BLaER1 treated with 17β-estradiol and CSF1 and Interleukin-3, amounts not matched to agents 10 nM and 100 nM (cell line): ENCODE measurements around the gene GPHA2.
"Not testable (repeated sequence)": the region's sequence is repeated elsewhere in the genome, so short reads cannot be mapped to it uniquely, and the experiment has no call there.

Source experiments
- H3K27ac ChIP-seq, 11 experiments: shearing (Covaris generic); formaldehyde crosslinking; 2 replicates each; pipeline ENCODE4 v1.8.1; 2022
- H3K27me3 ChIP-seq, 11 experiments: shearing (Covaris generic); formaldehyde crosslinking; 2 replicates each; pipeline ENCODE4 v1.8.1; 2022
- H3K36me3 ChIP-seq, 11 experiments: shearing (Covaris generic); formaldehyde crosslinking; 2 replicates each; pipeline ENCODE4 v1.8.1; 2022
- H3K4me1 ChIP-seq, 10 experiments: shearing (Covaris generic); formaldehyde crosslinking; 2 replicates each; pipeline ENCODE4 v1.8.1; 2022
- H3K4me2 ChIP-seq, 11 experiments: shearing (Covaris generic); formaldehyde crosslinking; 2 replicates each; pipeline ENCODE4 v1.8.1; 2022
- H3K4me3 ChIP-seq, 10 experiments: shearing (Covaris generic); formaldehyde crosslinking; 2 replicates each; pipeline ENCODE4 v1.8.1; 2022
- H3K9ac ChIP-seq, 11 experiments: shearing (Covaris generic); formaldehyde crosslinking; 2 replicates each; pipeline ENCODE4 v1.8.1; 2022
- H3K9me3 ChIP-seq, 11 experiments: shearing (Covaris generic); formaldehyde crosslinking; replicated peaks in 1 of 11; 2 replicates each; pipeline ENCODE4 v1.8.1; 2022
- H4K20me1 ChIP-seq, 11 experiments: shearing (Covaris generic); formaldehyde crosslinking; 2 replicates each; pipeline ENCODE4 v1.8.1; 2022
- Cebpa-rat ChIP-seq, 11 experiments: shearing (Covaris generic); IDR thresholded peaks; 2 replicates each; pipeline ENCODE4 v1.8.1; 2022

Gene GPHA2

GRCh38 chr11:64935359-64936081 lies at the start of gene GPHA2:
TSS of gene GPHA2 (minus strand) at chr11:64935893. CDS start at chr11:64935460, 433 bp downstream.
- peak within 1 kb of the TSS in 2 of 11 experiments; percentile 6; a peak in 1 of 22 replicates for H3K4me2 ChIP-seq

GRCh38 chr11:64983339-64983738 lies 47.6 kb upstream of the GPHA2 start:
- not testable (repeated sequence) for H3K36me3 ChIP-seq, H3K27me3 ChIP-seq

More at GRCh38 chr11:64935359-64936081, at the start of gene GPHA2:
- Histone ChIP-seq H4K20me1 (peaks cover 0 to 18% (median 0%) of the 10 kb centered on the region in 11 experiments; a peak in 2 of 22 replicates), H3K36me3 (peaks cover 15 to 49% (median 24%) of the 10 kb centered on the region in 11 experiments; a peak in 15 of 22 replicates), H3K4me3 (no peak within 1 kb of the TSS), H3K9me3 (no peaks in the 10 kb centered on the region), H3K27me3 (no peaks in the 10 kb centered on the region), H3K9ac (0 out of 22 replicates have a peak within 1 kb of the TSS, but pooled peaks of 3 of the 11 experiments have one; percentile 1 to 6 (median 5)), H3K27ac (no peak within 1 kb of the TSS), H3K4me1 (peaks cover 0 to 17% (median 2%) of the 10 kb centered on the region in 10 experiments; a peak in 4 of 20 replicates)
- no peak for TF ChIP-seq Cebpa-rat (IDR thresholded peaks at IDR 0.05)

GRCh38 chr11:64976651-64977050 lies 41.0 kb upstream of the GPHA2 start:
- no peak overlapping the region for H3K27ac ChIP-seq
- H3K27me3 ChIP-seq: peaks cover 0 to 7% (median 3%) of the 10 kb centered on the region in 11 experiments; a peak in 10 of 22 replicates
- TF ChIP-seq Cebpa-rat (IDR thresholded peaks at IDR 0.05): no peak
- H3K4me1 ChIP-seq: peaks cover 0 to 7% (median 3%) of the 10 kb centered on the region in 10 experiments; a peak in 9 of 20 replicates
- H4K20me1 ChIP-seq: no peaks in the 10 kb centered on the region; a peak in 1 of 22 replicates
- no peak overlapping the region for H3K4me3 ChIP-seq
- H3K9ac ChIP-seq: no peak overlapping the region
- H3K4me2 ChIP-seq: no peak overlapping the region
- H3K36me3 ChIP-seq: no peaks in the 10 kb centered on the region
- H3K9me3 ChIP-seq: no peaks in the 10 kb centered on the region; a peak in 1 of 22 replicates

More at GRCh38 chr11:64983339-64983738, 47.6 kb upstream of the GPHA2 start:
- not testable (repeated sequence) for H3K9me3 ChIP-seq, H3K4me3 ChIP-seq, H4K20me1 ChIP-seq, H3K9ac ChIP-seq, H3K27ac ChIP-seq, H3K4me2 ChIP-seq
- peaks cover 0 to 25% (median 11%) of the 10 kb centered on the region in 10 experiments; a peak in 14 of 20 replicates for H3K4me1 ChIP-seq

GRCh38 chr11:64974124-64974523 lies 38.4 kb upstream of the GPHA2 start:
- Histone ChIP-seq H3K9ac (no peak overlapping the region), H3K27me3 (peaks cover 0 to 14% (median 6%) of the 10 kb centered on the region in 11 experiments; a peak in 12 of 22 replicates), H3K9me3 (no peaks in the 10 kb centered on the region; a peak in 1 of 22 replicates), H3K36me3 (no peaks in the 10 kb centered on the region), H3K4me2 (no peak overlapping the region), H3K4me3 (no peak overlapping the region), H3K4me1 (peaks cover 0 to 17% (median 11%) of the 10 kb centered on the region in 10 experiments; a peak in 10 of 20 replicates), H4K20me1 (no peaks in the 10 kb centered on the region; a peak in 1 of 22 replicates), H3K27ac (no peak overlapping the region)
- TF ChIP-seq Cebpa-rat (IDR thresholded peaks at IDR 0.05): no peak

- Histone ChIP-seq H3K9ac (peak within 1 kb of the TSS in 1 of 11 experiments; percentile 8; a peak in 1 of 22 replicates), H3K4me1 (peaks cover 0 to 17% (median 11%) of the 10 kb centered on the region in 10 experiments; a peak in 10 of 20 replicates), H3K36me3 (no peaks in the 10 kb centered on the region), H3K9me3 (no peaks in the 10 kb centered on the region; a peak in 1 of 22 replicates), H4K20me1 (no peaks in the 10 kb centered on the region), H3K4me3 (no peak within 1 kb of the TSS), H3K27ac (no peak within 1 kb of the TSS; a peak in 1 of 22 replicates), H3K4me2 (peak within 1 kb of the TSS; percentile 18 to 66 (median 55)), H3K27me3 (peaks cover 0 to 14% (median 6%) of the 10 kb centered on the region in 11 experiments; a peak in 12 of 22 replicates)
- TF ChIP-seq Cebpa-rat (IDR thresholded peaks at IDR 0.05): no peak
Measured at GRCh38 chr11:64971421-64972233, 35.9 kb upstream of the GPHA2 start, which contains the start of gene MAJIN. TSS of gene MAJIN (minus strand) at chr11:64972108. CDS start at chr11:64959405, 12,703 bp downstream.

- no peak for TF ChIP-seq Cebpa-rat (IDR thresholded peaks at IDR 0.05)
- H3K4me3 ChIP-seq: no peak overlapping the region
- H3K9ac ChIP-seq: no peak overlapping the region
- H3K27ac ChIP-seq: no peak overlapping the region
- H3K36me3 ChIP-seq: no peaks in the 10 kb centered on the region
- H3K4me1 ChIP-seq: peaks cover 0 to 17% (median 11%) of the 10 kb centered on the region in 10 experiments; a peak in 10 of 20 replicates
- H3K4me2 ChIP-seq: peak overlapping the region in 6 of 11 experiments; percentile 18 to 63 (median 51); a peak in 9 of 22 replicates
- no peaks in the 10 kb centered on the region for H4K20me1 ChIP-seq
- no peaks in the 10 kb centered on the region; a peak in 1 of 22 replicates for H3K9me3 ChIP-seq
- peaks cover 0 to 14% (median 6%) of the 10 kb centered on the region in 11 experiments; a peak in 12 of 22 replicates for H3K27me3 ChIP-seq
Measured at GRCh38 chr11:64970731-64971151, 35.0 kb upstream of the GPHA2 start.

- no peak for TF ChIP-seq Cebpa-rat (IDR thresholded peaks at IDR 0.05)
- Histone ChIP-seq H3K4me1 (peaks cover 6 to 22% (median 12%) of the 10 kb centered on the region in 10 experiments; a peak in 15 of 20 replicates), H3K9ac (no peak overlapping the region), H3K27me3 (peaks cover 0 to 14% (median 6%) of the 10 kb centered on the region in 11 experiments; a peak in 12 of 22 replicates), H3K36me3 (no peaks in the 10 kb centered on the region), H3K27ac (no peak overlapping the region), H3K4me3 (no peak overlapping the region), H3K4me2 (no peak overlapping the region), H3K9me3 (no peaks in the 10 kb centered on the region; a peak in 1 of 22 replicates), H4K20me1 (no peaks in the 10 kb centered on the region)
Measured at GRCh38 chr11:64969209-64969608, 33.5 kb upstream of the GPHA2 start.

- Histone ChIP-seq H3K4me1 (peaks cover 7 to 22% (median 13%) of the 10 kb centered on the region in 10 experiments; a peak in 15 of 20 replicates), H3K4me2 (no peak overlapping the region), H3K9ac (no peak overlapping the region), H3K4me3 (no peak overlapping the region), H3K36me3 (no peaks in the 10 kb centered on the region), H4K20me1 (no peaks in the 10 kb centered on the region), H3K9me3 (no peaks in the 10 kb centered on the region; a peak in 1 of 22 replicates), H3K27me3 (peaks cover 0 to 14% (median 6%) of the 10 kb centered on the region in 11 experiments; a peak in 12 of 22 replicates), H3K27ac (no peak overlapping the region)
- no peak for TF ChIP-seq Cebpa-rat (IDR thresholded peaks at IDR 0.05)
Measured at GRCh38 chr11:64967375-64967774, 31.7 kb upstream of the GPHA2 start.
